ENCODE data around the gene RBM12.

GRCh38 chr20:35681960-35682359 lies 17.3 kb upstream of the RBM12 start:
- TF ChIP-seq, protein P1, sequence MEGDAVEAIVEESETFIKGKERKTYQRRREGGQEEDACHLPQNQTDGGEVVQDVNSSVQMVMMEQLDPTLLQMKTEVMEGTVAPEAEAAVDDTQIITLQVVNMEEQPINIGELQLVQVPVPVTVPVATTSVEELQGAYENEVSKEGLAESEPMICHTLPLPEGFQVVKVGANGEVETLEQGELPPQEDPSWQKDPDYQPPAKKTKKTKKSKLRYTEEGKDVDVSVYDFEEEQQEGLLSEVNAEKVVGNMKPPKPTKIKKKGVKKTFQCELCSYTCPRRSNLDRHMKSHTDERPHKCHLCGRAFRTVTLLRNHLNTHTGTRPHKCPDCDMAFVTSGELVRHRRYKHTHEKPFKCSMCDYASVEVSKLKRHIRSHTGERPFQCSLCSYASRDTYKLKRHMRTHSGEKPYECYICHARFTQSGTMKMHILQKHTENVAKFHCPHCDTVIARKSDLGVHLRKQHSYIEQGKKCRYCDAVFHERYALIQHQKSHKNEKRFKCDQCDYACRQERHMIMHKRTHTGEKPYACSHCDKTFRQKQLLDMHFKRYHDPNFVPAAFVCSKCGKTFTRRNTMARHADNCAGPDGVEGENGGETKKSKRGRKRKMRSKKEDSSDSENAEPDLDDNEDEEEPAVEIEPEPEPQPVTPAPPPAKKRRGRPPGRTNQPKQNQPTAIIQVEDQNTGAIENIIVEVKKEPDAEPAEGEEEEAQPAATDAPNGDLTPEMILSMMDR (conservative IDR thresholded peaks at IDR 0.05), result no peak
- no peak for TF ChIP-seq ZFX (IDR thresholded peaks at IDR 0.05)

Measured in C4-2B (cell line).